Activated CD8-positive, alpha-beta T cell treated with anti-CD3 and anti-CD28 coated beads for 36 hours (primary cell): ENCODE data around the gene CD74. TPM values are rescaled to one million over a fixed set of nuclear protein-coding genes. Genes with fewer than 3 reads are reported as not detected.

Source experiments
- ATAC-seq: fragments of 200-7000 bp; cut with Tn5 transposase; one replicate; pipeline ENCODE4 v1.10.0; 2021; ENCODE audit warnings: mild to moderate bottlenecking, moderate library complexity
- CTCF ChIA-PET: fragments of 350-600 bp; sonication (Branson Sonifier 250); formaldehyde crosslinking; loops from one replicate; lab custom pipeline; 2021; ENCODE audit warnings: antibody characterized with exemption; lab: Charles Lee
- POLR2A ChIA-PET: fragments of 350-600 bp; sonication (Branson Sonifier 250); formaldehyde crosslinking; loops from one replicate; lab custom pipeline; 2021; ENCODE audit warnings: antibody characterized with exemption; lab: Charles Lee
- DNase-seq: peaks from one replicate; pipeline ENCODE4 v3.0.0-alpha.2; 2020
- H3K27ac Mint-ChIP-seq: one replicate; pipeline ENCODE4 v1.8.0; 2021; ENCODE audit warnings: mild to moderate bottlenecking, mixed read lengths
- H3K27me3 Mint-ChIP-seq: one replicate; pipeline ENCODE4 v1.8.0; 2021; ENCODE audit warnings: mixed read lengths
- H3K36me3 Mint-ChIP-seq: one replicate; pipeline ENCODE4 v1.8.0; 2021; ENCODE audit warnings: low read depth, mixed read lengths
- H3K4me1 Mint-ChIP-seq: one replicate; pipeline ENCODE4 v1.8.0; 2021; ENCODE audit warnings: low read depth, mixed read lengths
- H3K4me3 Mint-ChIP-seq: one replicate; pipeline ENCODE4 v1.8.0; 2021; ENCODE audit warnings: mild to moderate bottlenecking, moderate library complexity, mixed read lengths
- H3K9me3 Mint-ChIP-seq: one replicate; pipeline ENCODE4 v1.8.0; 2021; ENCODE audit warnings: mixed read lengths
- intact Hi-C: fragments of 100-400 bp; cut with micrococcal nuclease; formaldehyde crosslinking; loops from one replicate; pipeline ENCODE4 v1.10.0; 2022
- total RNA-seq, 2 experiments: library from RNA; stranded (reverse); gene quantifications; one replicate each; pipeline ENCODE4 v1.2.3, GENCODE V29; 2021
- TF ChIP-seq, protein P1 (sequence below): fragments of 200-600 bp; IDR thresholded peaks from one replicate; pipeline ENCODE4 v1.8.0; 2022; ENCODE audit warnings: antibody characterized with exemption, mild to moderate bottlenecking

The CD74 gene
- total RNA-seq, 2 experiments from 2014 or later, result 277 to 282 TPM

DNA sequence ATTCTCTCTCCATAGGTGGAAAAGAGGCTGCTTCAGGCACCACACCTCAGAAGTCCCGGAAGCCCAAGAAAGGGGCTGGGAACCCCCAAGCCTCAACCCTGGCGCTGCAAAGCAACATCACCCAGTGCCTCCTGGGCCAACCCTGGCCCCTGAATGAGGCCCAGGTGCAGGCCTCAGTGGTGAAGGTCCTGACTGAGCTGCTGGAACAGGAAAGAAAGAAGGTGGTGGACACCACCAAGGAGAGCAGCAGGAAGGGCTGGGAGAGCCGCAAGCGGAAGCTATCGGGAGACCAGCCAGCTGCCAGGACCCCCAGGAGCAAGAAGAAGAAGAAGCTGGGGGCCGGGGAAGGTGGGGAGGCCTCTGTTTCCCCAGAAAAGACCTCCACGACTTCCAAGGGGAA lies 16.4 kb downstream of the CD74 start:
- Mint-ChIP-seq H3K4me1 (no peaks in the 10 kb centered on the region), H3K36me3 (peaks cover 38% of the 10 kb centered on the region), H3K27me3 (no peaks in the 10 kb centered on the region), H3K4me3 (no peak overlapping the region), H3K27ac (peak overlapping the region; percentile 7), H3K9me3 (no peaks in the 10 kb centered on the region)
- ATAC-seq, result no peak
- CTCF ChIA-PET, result interaction anchor here (1.3 to 5.8 kb wide), 3 partner anchors 15 to 40 kb away, joined by 3 to 43 read pairs (median 40); partner anchors contain the start of gene CD74
- no peak for DNase-seq
- TF ChIP-seq, protein P1, sequence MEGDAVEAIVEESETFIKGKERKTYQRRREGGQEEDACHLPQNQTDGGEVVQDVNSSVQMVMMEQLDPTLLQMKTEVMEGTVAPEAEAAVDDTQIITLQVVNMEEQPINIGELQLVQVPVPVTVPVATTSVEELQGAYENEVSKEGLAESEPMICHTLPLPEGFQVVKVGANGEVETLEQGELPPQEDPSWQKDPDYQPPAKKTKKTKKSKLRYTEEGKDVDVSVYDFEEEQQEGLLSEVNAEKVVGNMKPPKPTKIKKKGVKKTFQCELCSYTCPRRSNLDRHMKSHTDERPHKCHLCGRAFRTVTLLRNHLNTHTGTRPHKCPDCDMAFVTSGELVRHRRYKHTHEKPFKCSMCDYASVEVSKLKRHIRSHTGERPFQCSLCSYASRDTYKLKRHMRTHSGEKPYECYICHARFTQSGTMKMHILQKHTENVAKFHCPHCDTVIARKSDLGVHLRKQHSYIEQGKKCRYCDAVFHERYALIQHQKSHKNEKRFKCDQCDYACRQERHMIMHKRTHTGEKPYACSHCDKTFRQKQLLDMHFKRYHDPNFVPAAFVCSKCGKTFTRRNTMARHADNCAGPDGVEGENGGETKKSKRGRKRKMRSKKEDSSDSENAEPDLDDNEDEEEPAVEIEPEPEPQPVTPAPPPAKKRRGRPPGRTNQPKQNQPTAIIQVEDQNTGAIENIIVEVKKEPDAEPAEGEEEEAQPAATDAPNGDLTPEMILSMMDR, result no peak
- intact Hi-C loops, result no loop called here
- POLR2A ChIA-PET, result interaction anchor here (1.3 to 3.1 kb wide), 3 partner anchors 8 to 17 kb away, joined by 3 to 11 read pairs (median 5); partner anchors contain the start of gene CD74

- H3K4me1 Mint-ChIP-seq, result no peaks in the 10 kb centered on the region
- ATAC-seq (no peak), DNase-seq (no peak)
- no peaks in the 10 kb centered on the region for H3K9me3 Mint-ChIP-seq
- no peaks in the 10 kb centered on the region for H3K27me3 Mint-ChIP-seq
- ChIA-PET CTCF (interaction anchor here (1.3 kb wide), 1 partner anchor 14 kb away, joined by 3 read pairs; no protein-coding TSS in a partner anchor), POLR2A (interaction anchor here (1.4 to 3.1 kb wide), 2 partner anchors 9 to 17 kb away, joined by 5 to 11 read pairs; partner anchors contain the start of gene CD74)
- TF ChIP-seq, protein P1, result no peak
- no peak overlapping the region for H3K4me3 Mint-ChIP-seq
- H3K36me3 Mint-ChIP-seq, result peaks cover 44% of the 10 kb centered on the region
- H3K27ac Mint-ChIP-seq, result peak overlapping the region; percentile 7
- intact Hi-C loops, result no loop called here
Observed at GRCh38 chr5:150395688-150395975, 17.1 kb downstream of the CD74 start.

GRCh38 chr5:150394912-150395687 lies 17.6 kb downstream of the CD74 start:
- TF ChIP-seq, protein P1, result no peak
- H3K4me1 Mint-ChIP-seq, result no peaks in the 10 kb centered on the region
- H3K36me3 Mint-ChIP-seq, result peaks cover 41% of the 10 kb centered on the region
- intact Hi-C loops, result no loop called here
- H3K27ac Mint-ChIP-seq, result peak overlapping the region; percentile 9
- no peaks in the 10 kb centered on the region for H3K9me3 Mint-ChIP-seq
- H3K4me3 Mint-ChIP-seq, result no peak overlapping the region
- ATAC-seq (no peak), DNase-seq (no peak)
- no peaks in the 10 kb centered on the region for H3K27me3 Mint-ChIP-seq
- ChIA-PET POLR2A (interaction anchor here (1.0 to 3.1 kb wide), 3 partner anchors 9 to 18 kb away, joined by 4 to 11 read pairs (median 5); partner anchors contain the start of gene CD74), CTCF (interaction anchor here (1.0 kb wide), 1 partner anchor 16 kb away, joined by 3 read pairs; no protein-coding TSS in a partner anchor)

DNA sequence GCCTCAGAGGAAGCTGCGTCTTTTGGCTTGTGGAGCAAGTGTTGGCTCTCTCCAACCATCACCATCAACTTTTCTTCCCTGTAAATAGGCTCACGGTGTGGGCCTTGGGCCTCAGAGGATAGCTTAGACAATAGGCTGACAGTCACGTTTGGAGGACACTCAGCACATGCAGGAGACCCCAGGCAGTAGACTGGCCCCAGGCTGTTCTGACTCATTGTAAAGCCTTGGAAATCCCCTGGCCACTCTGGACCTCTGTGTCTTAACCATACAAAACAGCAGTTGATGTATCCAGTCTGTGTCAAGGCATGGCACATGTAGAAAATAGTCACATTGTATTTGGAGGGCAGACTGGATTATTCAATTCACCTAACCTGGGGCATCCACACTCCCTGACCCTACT lies 18.6 kb downstream of the CD74 start:
- no peaks in the 10 kb centered on the region for H3K27me3 Mint-ChIP-seq
- peak; percentile 13 for DNase-seq
- TF ChIP-seq, protein P1, result no peak
- intact Hi-C loops, result no loop called here
- peaks cover 44% of the 10 kb centered on the region for H3K36me3 Mint-ChIP-seq
- H3K27ac Mint-ChIP-seq, result peak overlapping the region; percentile 16
- ATAC-seq, result no peak
- H3K9me3 Mint-ChIP-seq, result no peaks in the 10 kb centered on the region
- H3K4me3 Mint-ChIP-seq, result no peak overlapping the region
- H3K4me1 Mint-ChIP-seq, result no peaks in the 10 kb centered on the region
- POLR2A ChIA-PET, result interaction anchor here (0.6 to 1.7 kb wide), 5 partner anchors 9 to 33 kb away, joined by 3 to 5 read pairs (median 3); no protein-coding TSS in a partner anchor
- CTCF ChIA-PET, result interaction anchor here (1.0 kb wide), 1 partner anchor 16 kb away, joined by 3 read pairs; no protein-coding TSS in a partner anchor
